ENCODE data around the gene MRAP2. TPM values are rescaled to one million over a fixed set of nuclear protein-coding genes. Genes with fewer than 3 reads are reported as not detected.

MRAP2 gene
- polyA plus RNA-seq (2014; cell fraction: cytosol; rRNA removed), result 3.8 and 3.9 TPM in 2 replicates
- polyA plus RNA-seq (2014; cell fraction: nucleus; rRNA removed), result 1.1 and 3.0 TPM in 2 replicates

- peak; percentile 25 for DNase-seq (ENCODE audit: low spot score)
Observed at GRCh38 chr6:84033523-84034451, at the start of gene MRAP2. MRAP2 (plus strand) TSS chr6:84033772; CDS start chr6:84055319, 21,547 bp downstream.

- DNase-seq (ENCODE audit: low spot score), result no peak
Observed at GRCh38 chr6:83984411-83984810, 49.2 kb upstream of the MRAP2 start.

- no peak for DNase-seq (ENCODE audit: low spot score)
Observed at GRCh38 chr6:83985308-83985713, 48.3 kb upstream of the MRAP2 start.

GRCh38 chr6:83985715-83986114 is 47.9 kb upstream of the MRAP2 start:
- no peak for DNase-seq (ENCODE audit: low spot score)

GRCh38 chr6:83998021-83998584 is 35.5 kb upstream of the MRAP2 start:
- DNase-seq (ENCODE audit: low spot score), result no peak

- no peak for DNase-seq (ENCODE audit: low spot score)
Observed at GRCh38 chr6:84001119-84001518, 32.5 kb upstream of the MRAP2 start.

- no peak for DNase-seq (ENCODE audit: low spot score)
Observed at GRCh38 chr6:84002226-84002625, 31.3 kb upstream of the MRAP2 start.

- DNase-seq (ENCODE audit: low spot score), result no peak
Observed at GRCh38 chr6:84003131-84003530, 30.4 kb upstream of the MRAP2 start.

GRCh38 chr6:84003654-84004053 is 29.9 kb upstream of the MRAP2 start:
- no peak for DNase-seq (ENCODE audit: low spot score)

- DNase-seq (ENCODE audit: low spot score), result no peak
Observed at GRCh38 chr6:84007871-84008270, 25.7 kb upstream of the MRAP2 start.

GRCh38 chr6:84013354-84013753 is 20.2 kb upstream of the MRAP2 start:
- no peak for DNase-seq (ENCODE audit: low spot score)

GRCh38 chr6:84013931-84014330 is 19.6 kb upstream of the MRAP2 start:
- no peak for DNase-seq (ENCODE audit: low spot score)

- no peak for DNase-seq (ENCODE audit: low spot score)
Observed at GRCh38 chr6:84016029-84016428, 17.5 kb upstream of the MRAP2 start.

GRCh38 chr6:84017709-84018452 is 15.7 kb upstream of the MRAP2 start:
- no peak for DNase-seq (ENCODE audit: low spot score)

- no peak for DNase-seq (ENCODE audit: low spot score)
Observed at GRCh38 chr6:84018453-84019061, 15.0 kb upstream of the MRAP2 start.

- DNase-seq (ENCODE audit: low spot score), result peak; percentile 47
Observed at GRCh38 chr6:84019141-84019841, 14.3 kb upstream of the MRAP2 start.

- peak; percentile 40 for DNase-seq (ENCODE audit: low spot score)
Observed at GRCh38 chr6:84019842-84020211, 13.7 kb upstream of the MRAP2 start.

- DNase-seq (ENCODE audit: low spot score), result no peak
Observed at GRCh38 chr6:84021625-84022024, 11.9 kb upstream of the MRAP2 start.

- DNase-seq (ENCODE audit: low spot score), result no peak
Observed at GRCh38 chr6:84026721-84027164, 6.8 kb upstream of the MRAP2 start.

GRCh38 chr6:84027340-84028181 is 6.0 kb upstream of the MRAP2 start:
- DNase-seq (ENCODE audit: low spot score), result no peak
